Fibroblast of the conjunctiva (primary cell): ENCODE measurements around the gene BMI1.
"Not testable (repeated sequence)": the region's sequence is repeated elsewhere in the genome, so short reads cannot be mapped to it uniquely, and the experiment has no call there.

Experiments used
- DNase-seq: peaks from one replicate; pipeline ENCODE4 v3.0.0-alpha.2; 2010; ENCODE audit warnings: low read depth

BMI1 gene

DNA sequence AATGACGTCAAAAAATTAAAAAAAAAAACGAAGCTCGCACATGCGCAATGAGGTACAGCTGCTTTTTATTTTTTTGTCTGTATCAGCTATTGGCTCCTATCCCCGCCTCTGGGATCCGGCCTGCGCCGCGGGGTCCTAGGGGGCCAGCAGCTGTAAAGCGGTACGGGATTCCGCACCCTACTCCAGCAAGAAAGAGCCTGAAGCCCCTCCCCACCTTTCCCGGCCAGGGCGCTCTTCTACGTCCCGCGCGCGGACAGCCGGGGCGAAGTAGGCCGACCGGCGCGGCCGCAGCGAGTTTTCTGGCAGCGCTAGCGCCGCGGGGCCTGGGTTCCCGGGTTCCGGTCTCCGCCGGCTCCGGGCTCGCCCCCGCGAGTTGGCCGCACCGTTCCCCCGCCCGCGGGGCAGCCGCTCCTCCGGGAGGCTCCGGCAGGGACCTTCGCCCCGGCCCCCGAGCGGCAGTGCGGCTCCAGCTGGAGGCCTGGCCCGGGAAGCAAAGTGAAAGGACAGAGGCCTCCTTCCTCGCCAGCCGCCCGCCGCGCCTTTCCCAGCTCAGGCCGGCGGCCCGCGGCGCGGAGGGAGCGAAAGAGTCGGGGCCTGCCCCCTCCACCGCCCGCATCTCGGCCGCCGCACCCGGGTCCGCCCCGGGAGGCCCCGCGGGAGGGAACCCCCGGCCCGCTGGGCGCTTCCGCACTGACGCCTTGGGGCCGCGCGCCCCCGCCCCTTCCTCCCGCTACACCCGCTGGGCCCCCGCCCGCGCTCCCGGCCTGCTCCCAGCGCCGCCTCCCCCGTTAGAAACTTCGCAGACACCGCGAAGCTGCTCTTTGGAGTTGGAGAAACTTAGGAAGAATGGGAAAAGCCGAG, 19.7 kb downstream of the BMI1 start:
- peak; percentile 60 for DNase-seq

DNA sequence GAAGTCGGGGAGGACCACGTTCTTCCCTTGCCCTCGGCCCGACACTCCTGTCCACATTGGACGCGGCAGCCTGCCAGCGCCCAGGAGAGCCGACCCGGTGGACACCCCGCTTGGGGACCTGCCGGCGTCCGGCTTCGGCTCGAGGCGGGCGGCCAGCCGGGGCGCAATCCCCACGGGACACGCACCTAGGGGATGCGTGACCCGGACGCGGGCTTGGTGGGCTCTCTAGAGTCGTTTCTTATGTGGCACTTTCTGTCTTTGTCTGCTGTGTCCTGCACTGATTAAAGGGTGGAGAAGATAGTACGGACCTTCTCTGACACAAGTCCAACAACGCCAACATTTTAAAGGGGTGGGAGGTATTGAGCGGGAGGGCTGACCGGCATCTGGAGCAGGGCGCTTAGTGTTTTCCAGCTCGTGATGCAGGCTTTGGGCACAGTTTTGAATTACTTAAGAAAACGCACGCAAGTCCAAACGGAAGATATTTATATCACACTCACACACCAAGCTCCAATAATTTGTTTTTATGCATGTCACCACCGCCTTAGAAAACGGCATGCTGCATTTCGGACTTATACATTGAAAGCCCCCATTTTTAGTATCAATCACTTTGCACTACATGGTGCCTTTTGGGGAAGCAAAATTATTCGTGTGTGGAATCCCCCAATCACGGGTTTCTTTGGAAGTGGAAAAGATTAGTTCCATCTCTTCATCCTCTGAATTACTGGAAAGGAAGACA, 20.5 kb downstream of the BMI1 start:
- no peak for DNase-seq

DNA sequence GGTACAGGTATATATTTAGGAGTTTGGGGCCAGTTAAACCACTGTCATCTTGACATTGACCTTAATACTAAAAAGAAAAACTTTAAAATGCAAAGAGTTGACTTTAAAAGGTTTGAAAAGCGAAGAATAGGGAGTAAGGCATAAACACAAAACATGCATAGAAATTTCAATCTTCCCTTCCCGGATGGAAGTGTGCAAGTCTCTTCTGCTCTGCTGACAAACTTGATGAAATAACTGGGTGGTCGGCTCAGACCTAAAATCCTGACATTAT, 21.0 kb downstream of the BMI1 start:
- DNase-seq = no peak

- no peak for DNase-seq
Observed at GRCh38 chr10:22342421-22342820, 21.5 kb downstream of the BMI1 start.

DNA sequence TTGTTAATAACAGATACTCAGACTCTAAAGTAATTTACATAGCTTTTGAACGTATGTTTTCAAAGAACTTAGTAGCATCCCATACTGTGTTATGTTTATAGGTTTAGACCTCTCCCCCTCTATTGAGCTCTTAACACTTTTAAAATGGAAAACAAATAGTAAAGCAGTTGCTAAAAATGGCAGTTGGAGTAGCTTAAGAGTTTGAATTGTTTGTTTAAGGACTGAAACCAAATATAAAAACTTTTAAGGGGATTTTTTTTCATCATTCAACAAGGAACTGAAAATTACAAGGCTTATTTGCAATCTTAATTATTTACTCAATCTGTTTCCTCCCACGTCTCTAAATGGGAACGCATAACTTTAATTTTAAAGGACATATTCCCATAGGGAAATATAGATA, 22.8 kb downstream of the BMI1 start:
- DNase-seq = no peak

DNA sequence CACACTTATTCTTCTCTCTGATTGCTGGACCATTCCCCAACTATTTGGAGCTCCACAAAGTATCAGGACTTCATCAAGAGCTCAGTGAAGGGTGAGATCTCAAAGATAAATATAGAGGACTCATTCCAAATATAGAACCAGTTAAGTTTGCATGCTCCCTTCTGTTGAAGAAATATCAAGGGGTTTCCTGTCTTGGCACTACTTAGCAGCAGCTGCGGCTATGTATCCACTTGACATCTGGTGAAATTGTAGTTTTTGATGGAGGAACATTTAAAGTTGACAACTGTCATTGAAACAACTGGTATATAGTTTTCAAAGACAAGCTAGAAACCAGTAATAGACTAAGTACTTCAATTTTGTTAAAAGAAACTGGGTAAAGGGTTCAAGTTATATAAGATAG, 23.4 kb downstream of the BMI1 start:
- DNase-seq = no peak

DNA sequence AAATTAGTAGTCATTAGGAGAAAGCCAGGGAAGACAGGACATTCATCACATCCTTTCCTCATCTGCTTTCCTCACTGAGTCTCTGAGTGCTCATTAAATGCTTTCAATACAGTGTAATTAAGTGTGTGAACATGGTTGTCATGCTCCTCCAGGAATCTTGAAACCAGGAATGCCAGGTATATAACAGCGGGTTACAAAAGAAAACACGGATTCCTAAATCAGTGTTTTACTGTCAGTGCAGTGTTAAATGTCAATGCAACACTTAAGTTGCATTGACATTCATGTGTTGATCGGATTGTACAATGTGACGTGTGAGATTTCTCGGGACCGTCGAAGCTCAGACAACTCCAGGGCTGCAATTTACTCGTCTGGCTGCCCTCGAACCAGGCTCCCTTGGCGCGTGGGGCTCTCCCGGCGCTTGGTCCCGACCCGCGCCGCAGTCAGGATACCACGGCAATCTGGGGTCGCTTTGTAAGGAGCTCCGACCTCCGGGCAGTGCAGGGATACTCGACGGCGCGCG, 23.9 kb downstream of the BMI1 start:
- no peak for DNase-seq

- no peak for DNase-seq
Observed at GRCh38 chr10:22345301-22346095, 24.6 kb downstream of the BMI1 start, which contains the start of gene SPAG6. Gene SPAG6, plus strand, starts transcription at chr10:22345496. Its CDS starts 116 bp downstream, at chr10:22345612.

- no peak for DNase-seq
Observed at GRCh38 chr10:22346096-22346661, 25.3 kb downstream of the BMI1 start.

DNA sequence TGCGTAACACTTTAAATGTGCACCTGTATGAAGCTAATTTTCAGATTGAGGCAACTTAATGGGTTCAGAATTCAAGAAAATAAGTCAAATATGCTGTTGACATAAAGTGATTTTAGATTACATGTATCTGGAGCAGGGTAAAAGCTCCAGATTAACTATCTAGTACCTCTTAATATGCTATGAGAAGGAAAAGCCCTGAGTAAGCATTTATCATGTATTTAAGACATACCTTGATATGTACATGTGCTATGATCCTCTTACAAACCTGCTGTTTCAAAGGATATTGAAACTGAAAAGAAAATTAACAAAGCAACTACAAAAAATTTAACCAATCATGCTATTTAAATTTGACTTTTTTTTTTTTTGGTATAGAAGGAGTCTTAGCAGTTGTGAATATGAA, 28.9 kb downstream of the BMI1 start:
- no peak for DNase-seq

- no peak for DNase-seq
Observed at GRCh38 chr10:22351131-22351703, 30.3 kb downstream of the BMI1 start.

GRCh38 chr10:22356324-22356873, 35.5 kb downstream of the BMI1 start:
- DNase-seq = no peak

DNA sequence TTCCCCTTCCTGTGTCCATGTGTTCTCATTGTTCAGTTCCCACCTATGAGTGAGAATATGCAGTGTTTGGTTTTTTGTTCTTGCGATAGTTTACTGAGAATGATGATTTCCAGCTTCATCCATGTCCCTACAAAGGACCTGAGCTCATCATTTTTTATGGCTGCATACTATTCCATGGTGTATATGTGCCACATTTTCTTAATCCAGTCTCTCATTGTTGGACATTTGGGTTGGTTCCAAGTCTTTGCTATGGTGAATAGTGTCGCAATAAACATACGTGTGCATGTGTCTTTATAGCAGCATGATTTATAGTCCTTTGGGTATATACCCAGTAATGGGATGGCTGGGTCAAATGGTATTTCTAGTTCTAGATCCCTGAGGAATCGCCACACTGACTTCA, 36.9 kb downstream of the BMI1 start:
- not testable (repeated sequence) for DNase-seq

DNA sequence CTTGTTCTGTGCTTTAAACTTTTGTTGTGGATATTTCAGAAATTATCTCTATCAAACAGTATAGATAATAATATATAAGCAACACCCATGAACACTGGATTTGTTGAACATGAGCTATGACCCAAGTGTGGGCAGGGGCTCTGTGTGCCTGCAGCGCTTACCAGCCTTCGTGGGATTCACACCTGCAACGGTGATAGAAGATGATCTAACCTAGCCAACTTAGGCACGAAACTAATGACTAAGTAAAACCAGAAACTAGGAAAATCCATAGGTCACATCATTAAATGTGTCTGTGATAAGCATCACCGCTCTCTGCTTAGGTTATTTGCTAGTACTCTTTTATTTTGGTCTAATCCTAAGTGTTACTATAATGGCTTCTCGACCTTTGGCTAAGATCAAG, 42.4 kb downstream of the BMI1 start:
- DNase-seq = no peak

DNA sequence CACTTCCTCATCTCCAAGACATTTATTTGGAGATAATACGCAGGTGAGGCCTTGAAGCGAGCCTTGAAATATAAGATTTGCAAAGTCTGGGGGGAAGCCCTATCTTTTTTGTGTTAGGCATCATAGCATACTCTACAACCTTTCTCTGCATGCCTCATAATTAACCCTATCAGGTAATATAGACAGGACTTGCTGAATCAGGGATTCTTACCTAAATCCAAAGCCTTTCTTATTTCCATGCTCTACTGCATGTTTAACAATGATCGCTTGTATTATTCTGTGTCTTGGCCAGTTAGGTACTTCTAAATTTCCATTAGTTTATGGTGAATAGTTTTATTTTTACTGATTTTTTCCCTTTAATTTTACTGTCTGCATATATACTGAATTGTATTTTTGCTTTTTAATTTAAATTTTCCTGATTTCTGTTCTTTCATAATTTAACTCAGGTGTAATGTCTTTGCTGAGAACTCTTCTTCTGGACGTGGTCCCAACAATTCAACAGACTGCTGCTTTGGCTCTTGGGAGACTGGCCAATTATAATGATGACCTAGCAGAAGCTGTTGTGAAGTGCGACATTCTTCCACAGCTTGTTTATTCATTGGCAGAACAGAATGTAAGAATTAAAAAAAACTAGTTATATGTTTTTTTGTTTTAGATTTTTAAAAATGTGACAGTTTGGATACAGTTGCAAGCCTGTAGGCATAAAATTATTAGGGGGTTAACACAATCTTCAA, 43.7 kb downstream of the BMI1 start:
- no peak for DNase-seq

- DNase-seq = no peak
Observed at GRCh38 chr10:22365233-22365632, 44.3 kb downstream of the BMI1 start.

GRCh38 chr10:22365644-22366434, 44.9 kb downstream of the BMI1 start:
- no peak for DNase-seq

GRCh38 chr10:22366435-22366703, 45.5 kb downstream of the BMI1 start:
- no peak for DNase-seq

- no peak for DNase-seq
Observed at GRCh38 chr10:22366771-22367170, 45.9 kb downstream of the BMI1 start.

DNA sequence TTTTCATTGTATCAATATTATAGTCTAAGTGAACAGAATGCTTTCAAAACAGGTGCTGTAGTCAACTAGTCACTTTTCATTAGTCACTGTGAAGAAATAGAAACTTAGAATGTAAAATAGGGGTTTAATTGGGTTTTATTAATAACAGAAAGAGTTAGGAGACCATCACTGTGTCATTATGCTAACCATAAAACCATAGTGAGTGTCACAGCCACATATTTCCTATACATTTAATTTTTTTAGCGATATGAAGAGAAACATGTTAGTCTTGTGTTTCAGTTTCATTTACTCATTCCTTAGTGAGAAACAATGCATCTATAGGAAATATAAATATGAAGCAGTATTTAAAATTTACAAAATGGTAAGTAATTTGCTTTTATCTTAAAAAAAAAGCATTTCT, 46.6 kb downstream of the BMI1 start:
- no peak for DNase-seq
